ENCODE measurements around the gene SUPT6H. TPM values are rescaled to one million over a fixed set of nuclear protein-coding genes. Genes with fewer than 3 reads are reported as not detected.

Gene SUPT6H
- total and polyA plus RNA-seq, 9 of the 15 experiments (the other 6 are each of a cell fraction or from before 2014, with no cell fraction given) = 1.7 to 77.7 (median 49.2) TPM

GRCh38 chr17:28745786-28746411 is 83.9 kb downstream of the SUPT6H start:
- DNase-seq (ENCODE audit: extremely low read depth in 1 of 4, low spot score in 3 of 4) (no peak), FAIRE-seq (no peak), ATAC-seq (no peak)
- Histone ChIP-seq H4K20me1 (replicated peaks; ENCODE audit: control insufficient read depth, insufficient read depth, low read length) (peaks cover 27% of the 10 kb centered on the region), H3K4me2 (ENCODE audit: insufficient read depth, low read length) (peak overlapping the region; percentile 94), H3K9ac (ENCODE audit: insufficient read depth in 1 of 2, low read depth in 2 of 2, low read length in 2 of 2) (peak overlapping the region; percentile 93 to 99; a peak in 3 of 4 replicates), H2AFZ (ENCODE audit: low read depth, low read length) (no peak overlapping the region), H3K79me2 (ENCODE audit: control insufficient read depth, insufficient read depth, low read length) (peaks cover 60% of the 10 kb centered on the region), H3K4me3 (peak overlapping the region; percentile 87), H3K9me3 (replicated peaks; ENCODE audit: control insufficient read depth, insufficient read depth, low read depth, low read length) (no peaks in the 10 kb centered on the region), H3K27ac (ENCODE audit: extremely low read depth, low read depth, low read length) (peak overlapping the region; percentile 96), H3K27me3 (ENCODE audit: control insufficient read depth in 2 of 2, insufficient read depth in 2 of 2, low read length in 2 of 2) (no peaks in the 10 kb centered on the region), H3K9me1 (ENCODE audit: control insufficient read depth, insufficient read depth, low read length) (no peaks in the 10 kb centered on the region), H3K4me1 (replicated peaks in 1 of 2; ENCODE audit: control insufficient read depth in 2 of 2, insufficient read depth in 2 of 2, low read length in 2 of 2) (peaks cover 39 to 78% of the 10 kb centered on the region in 2 experiments), H3K36me3 (ENCODE audit: control insufficient read depth, insufficient read depth, low read length) (peaks cover 60% of the 10 kb centered on the region)
- ChIA-PET CTCF (ENCODE audit: low intra/inter-chr PET ratio) (interaction anchor here (1.9 kb wide), 1 partner anchor 19 kb away, joined by 14 read pairs; the partner anchor contains the start of genes NEK8 and TLCD1), POLR2A (interaction anchor here (0.7 to 17.4 kb wide), 8 partner anchors 10 to 206 kb away, joined by 3 to 367 read pairs (median 4); partner anchors contain the start of genes NEK8, RPL23A and TLCD1)
- intact Hi-C loops (cut with micrococcal nuclease) (no loop called here), in situ Hi-C loops (cut with MboI) (no loop called here)
- WGBS (ENCODE audit: insufficient coverage, low coverage, missing lambda C conversion rate) = 67% methylated on average over 4 of the region's 4 CpGs
- BruUV-seq (replicated peaks) = no TSS peak
- TF ChIP-seq ZNF780A (CRISPR knock-in tag; IDR thresholded peaks at IDR 0.05) (no peak), PCBP1 (IDR thresholded peaks at IDR 0.05; ENCODE audit: low read depth, low read length, poor library complexity, severe bottlenecking) (no peak), MAFF (IDR thresholded peaks at IDR 0.05; ENCODE audit: low read length) (peak; percentile 66), CHD4 (IDR thresholded peaks at IDR 0.05; ENCODE audit: insufficient read depth, insufficient replicate concordance, low read depth, low read length, poor library complexity, severe bottlenecking) (no peak), HDAC8 (tag; IDR thresholded peaks at IDR 0.05) (no peak), CHD1 (IDR thresholded peaks at IDR 0.05; ENCODE audit: low read length) (no peak), PHTF2 (CRISPR knock-in tag; IDR thresholded peaks at IDR 0.05) (no peak), CBX1 (IDR thresholded peaks at IDR 0.05; ENCODE audit: low read depth) (no peak), RBM15 (IDR thresholded peaks at IDR 0.05; ENCODE audit: insufficient read depth, low read length) (no peak), C11orf30 (IDR thresholded peaks at IDR 0.05; ENCODE audit: low read depth) (peak; percentile 89), ARID2 (IDR thresholded peaks at IDR 0.05) (no peak), POLR2G (IDR thresholded peaks at IDR 0.05; ENCODE audit: low read depth, low read length) (peak; percentile 18; the same call in 1 of the 2 replicates)

Data from K562 (cell line).